Activated T-cell treated with anti-CD3 and anti-CD28 coated beads for 24 hours (primary cell): ENCODE measurements around the gene PMF1.

Experiments used
- DNase-seq: peaks from one replicate; pipeline ENCODE4 v3.0.0-alpha.2; 2020; ENCODE audit warnings: low read depth

The PMF1 gene

GRCh38 chr1:156236164-156236563 lies 23.4 kb downstream of the PMF1 start:
- DNase-seq: no peak

- DNase-seq: no peak
These were observed 25.4 kb downstream of the PMF1 start for GRCh38 chr1:156238248-156238647.

- no peak for DNase-seq
These were observed 28.6 kb downstream of the PMF1 start for GRCh38 chr1:156241311-156241811.

GRCh38 chr1:156241926-156242325 lies 29.1 kb downstream of the PMF1 start, which contains the start of gene BGLAP:
BGLAP (plus strand) TSS chr1:156242184; CDS start chr1:156242232, 48 bp downstream.
- DNase-seq: no peak

GRCh38 chr1:156242738-156243137 lies 29.9 kb downstream of the PMF1 start:
- no peak for DNase-seq

- no peak for DNase-seq
These were observed 31.3 kb downstream of the PMF1 start for GRCh38 chr1:156244126-156244525.

- no peak for DNase-seq
These were observed 31.9 kb downstream of the PMF1 start for GRCh38 chr1:156244712-156245111.

- no peak for DNase-seq
These were observed 32.8 kb downstream of the PMF1 start for GRCh38 chr1:156245451-156246232.

GRCh38 chr1:156246241-156246780 lies 33.5 kb downstream of the PMF1 start:
- DNase-seq: no peak

GRCh38 chr1:156246781-156247459 lies 34.1 kb downstream of the PMF1 start:
- DNase-seq: no peak

GRCh38 chr1:156247460-156248322 lies 34.9 kb downstream of the PMF1 start, which contains the start of gene PAQR6:
PAQR6 (minus strand) TSS chr1:156248056; CDS start chr1:156246731, 1,325 bp downstream.
- DNase-seq: no peak

GRCh38 chr1:156248323-156248683 lies 35.5 kb downstream of the PMF1 start:
- no peak for DNase-seq

- no peak for DNase-seq
These were observed 36.8 kb downstream of the PMF1 start for GRCh38 chr1:156249593-156249992.

- DNase-seq: no peak
These were observed 38.7 kb downstream of the PMF1 start for GRCh38 chr1:156251527-156251926.

GRCh38 chr1:156253634-156254033 lies 40.8 kb downstream of the PMF1 start:
- no peak for DNase-seq

- no peak for DNase-seq
These were observed 44.9 kb downstream of the PMF1 start for GRCh38 chr1:156257711-156258110.

GRCh38 chr1:156258859-156259258 lies 46.1 kb downstream of the PMF1 start:
- DNase-seq: no peak

GRCh38 chr1:156259805-156260204 lies 47.0 kb downstream of the PMF1 start:
- DNase-seq: no peak

- DNase-seq: no peak
These were observed 48.1 kb downstream of the PMF1 start for GRCh38 chr1:156260896-156261295.

GRCh38 chr1:156262461-156263287 lies 49.9 kb downstream of the PMF1 start:
- DNase-seq: no peak

GRCh38 chr1:156263288-156263655 lies 50.5 kb downstream of the PMF1 start:
- no peak for DNase-seq
